NCI-H1417 (cell line): ENCODE results near the gene GFRA1.

Source experiments
- DNase-seq, 3 experiments: peaks; one replicate each; lab custom pipeline; 2025; lab: John Stamatoyannopoulos, UW

GFRA1 gene, protein sequence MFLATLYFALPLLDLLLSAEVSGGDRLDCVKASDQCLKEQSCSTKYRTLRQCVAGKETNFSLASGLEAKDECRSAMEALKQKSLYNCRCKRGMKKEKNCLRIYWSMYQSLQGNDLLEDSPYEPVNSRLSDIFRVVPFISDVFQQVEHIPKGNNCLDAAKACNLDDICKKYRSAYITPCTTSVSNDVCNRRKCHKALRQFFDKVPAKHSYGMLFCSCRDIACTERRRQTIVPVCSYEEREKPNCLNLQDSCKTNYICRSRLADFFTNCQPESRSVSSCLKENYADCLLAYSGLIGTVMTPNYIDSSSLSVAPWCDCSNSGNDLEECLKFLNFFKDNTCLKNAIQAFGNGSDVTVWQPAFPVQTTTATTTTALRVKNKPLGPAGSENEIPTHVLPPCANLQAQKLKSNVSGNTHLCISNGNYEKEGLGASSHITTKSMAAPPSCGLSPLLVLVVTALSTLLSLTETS

DNA sequence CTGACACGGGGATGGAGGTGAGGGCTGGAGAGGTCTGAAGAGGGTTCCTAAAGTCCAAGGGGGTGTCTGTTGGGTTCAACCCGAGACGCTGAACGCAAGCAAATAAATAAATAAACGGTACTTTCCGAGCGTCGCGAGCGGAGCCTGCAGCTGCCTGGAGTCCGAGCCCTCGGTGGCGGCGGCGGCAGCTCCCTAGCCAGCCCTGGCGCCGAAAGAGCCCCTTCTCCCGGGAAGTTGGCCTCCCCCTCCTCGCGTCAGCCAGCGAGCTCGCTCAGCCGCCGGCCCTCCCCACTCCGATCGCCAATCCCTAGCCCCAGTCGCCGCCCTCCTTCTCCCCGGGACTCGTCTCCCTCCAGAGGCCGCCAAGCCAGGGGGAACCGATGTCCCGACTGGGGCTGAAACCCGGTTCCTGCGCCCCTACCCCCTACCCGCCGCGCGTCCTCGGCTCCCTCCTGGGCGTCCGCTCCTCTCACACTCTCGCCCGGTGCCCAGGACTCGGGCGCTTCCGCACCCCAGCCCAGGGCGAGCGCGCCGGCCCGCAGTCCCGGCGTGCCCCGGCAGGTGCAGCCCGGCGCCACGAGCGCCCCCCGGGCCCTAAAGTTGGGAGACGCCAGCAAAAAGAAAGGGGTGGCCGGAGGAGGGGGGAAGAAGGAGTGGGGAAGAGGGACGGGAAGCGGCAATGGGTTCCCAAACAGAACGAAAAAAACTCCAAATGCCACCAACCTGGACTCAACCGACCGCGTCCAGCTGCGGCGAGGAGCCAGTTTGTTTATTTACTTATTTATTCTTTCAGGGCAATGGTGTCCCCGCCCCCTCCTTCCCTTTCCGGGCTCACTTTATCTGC is at the start of gene GFRA1:
GFRA1 (minus strand) TSS at position 767 of the 844 bp plus-strand sequence. CDS start 1,177 bp downstream, outside the sequence.
- peak; percentile 6 to 66 (median 55) for DNase-seq

- peak in 2 of 3 experiments; percentile 13 to 16 for DNase-seq
Measured at GRCh38 chr10:116316503-116316902, 43.5 kb upstream of the GFRA1 start.

- peak in 1 of 3 experiments; percentile 7 for DNase-seq
Measured at GRCh38 chr10:116312548-116312947, 39.5 kb upstream of the GFRA1 start.

- no peak for DNase-seq
Measured at GRCh38 chr10:116311706-116312490, 38.9 kb upstream of the GFRA1 start.

DNA sequence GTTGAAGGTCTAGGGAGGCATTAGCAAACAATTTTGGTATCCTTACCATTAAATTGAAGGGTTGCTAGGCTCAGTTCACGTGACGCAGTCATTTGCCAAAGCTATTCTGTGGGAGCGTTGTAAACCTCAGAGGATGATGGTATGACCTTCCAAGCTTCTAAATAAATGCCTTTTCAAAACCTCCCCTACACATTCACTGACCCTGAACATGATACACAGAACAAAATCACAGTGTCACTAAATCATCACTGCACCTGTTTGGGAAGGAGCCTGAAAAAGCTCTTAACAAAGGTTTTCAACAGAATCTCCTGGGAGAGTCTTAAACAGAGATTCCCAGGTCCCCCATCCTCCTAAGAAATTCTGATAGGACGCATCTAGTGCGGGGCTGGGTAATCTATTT is 38.0 kb upstream of the GFRA1 start:
- peak in 1 of 3 experiments; percentile 41 for DNase-seq

DNA sequence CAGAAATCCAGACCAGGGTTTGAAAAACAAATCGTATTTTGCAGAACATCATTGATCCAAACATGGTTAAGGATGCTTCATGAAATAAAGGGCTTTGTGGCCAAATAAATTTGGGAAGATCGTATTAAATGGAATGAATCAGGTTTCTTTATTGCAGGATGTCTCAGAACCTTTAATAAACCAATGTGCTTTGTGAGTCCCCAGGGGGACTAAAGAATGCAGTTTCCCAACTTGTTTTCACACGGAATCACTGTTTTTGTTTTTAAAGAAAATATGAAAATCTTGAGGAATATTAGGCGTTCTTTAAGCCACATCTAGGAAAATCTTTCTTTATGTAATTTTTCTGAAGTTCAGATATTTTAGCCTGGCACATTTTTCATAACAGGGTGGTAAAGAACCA is 34.4 kb upstream of the GFRA1 start:
- DNase-seq, result no peak

- DNase-seq, result no peak
Measured at GRCh38 chr10:116306847-116307246, 33.8 kb upstream of the GFRA1 start.

DNA sequence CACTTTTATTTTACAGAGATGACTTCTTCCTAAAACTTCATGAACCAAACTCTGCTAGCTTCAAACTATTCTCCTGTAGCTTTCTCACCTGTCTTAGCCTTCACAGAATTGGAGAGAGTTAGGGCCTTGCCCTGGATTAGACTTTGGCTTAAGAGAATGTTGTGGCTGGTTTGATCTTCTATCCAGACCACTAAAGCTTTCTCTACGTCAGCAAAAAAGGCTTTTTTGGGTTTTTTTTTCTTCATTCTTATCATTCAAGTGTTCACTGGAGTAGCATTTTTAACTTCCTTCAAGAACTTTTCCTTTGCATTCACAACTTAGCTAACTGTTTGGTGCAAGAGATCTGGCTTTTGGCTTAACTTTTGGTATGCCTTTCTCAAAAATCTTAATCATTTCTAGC is 31.9 kb upstream of the GFRA1 start:
- no peak for DNase-seq

DNA sequence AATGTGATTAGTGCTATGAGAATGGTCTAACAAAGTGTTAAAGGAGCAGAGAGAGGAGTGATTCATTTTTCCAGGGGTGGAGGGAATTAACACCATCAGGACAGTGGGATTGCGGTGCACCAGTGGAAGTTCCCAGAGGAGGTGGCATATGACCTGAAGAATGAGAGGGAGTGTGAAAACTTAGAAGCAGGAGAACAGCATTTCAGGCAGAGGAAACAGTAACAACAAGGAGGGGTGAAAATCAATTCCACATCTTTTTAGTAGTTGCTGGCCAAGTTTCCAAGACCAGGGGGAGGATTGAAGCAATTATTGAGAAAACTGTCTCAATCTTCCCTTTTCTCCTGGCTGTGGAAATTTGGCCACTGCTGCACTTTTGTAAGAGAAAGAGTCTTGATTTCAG is 27.5 kb upstream of the GFRA1 start:
- no peak for DNase-seq

GRCh38 chr10:116298586-116298985 is 25.6 kb upstream of the GFRA1 start:
- no peak for DNase-seq

- no peak for DNase-seq
Measured at GRCh38 chr10:116296291-116296721, 23.3 kb upstream of the GFRA1 start.

DNA sequence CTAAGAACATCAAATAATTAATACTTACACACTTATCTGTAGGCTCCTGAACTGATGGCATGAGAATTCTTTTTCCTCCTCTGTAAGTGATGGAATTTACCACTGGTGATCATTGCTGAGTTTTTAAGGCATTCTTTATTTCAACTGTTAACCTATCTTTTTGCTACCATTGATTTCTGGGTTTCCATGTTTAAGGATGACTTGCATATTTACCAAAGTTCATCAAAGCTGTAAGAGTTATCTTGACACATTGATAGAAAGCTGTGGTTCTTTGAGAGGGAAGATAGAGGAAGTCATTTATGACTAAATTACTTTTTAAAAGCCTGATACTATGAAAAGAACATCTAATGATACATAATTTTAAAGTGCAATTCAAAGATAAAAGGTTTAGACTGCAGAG is 19.5 kb upstream of the GFRA1 start:
- no peak for DNase-seq

- DNase-seq, result no peak
Measured at GRCh38 chr10:116289652-116290051, 16.6 kb upstream of the GFRA1 start.

GRCh38 chr10:116287906-116288501 is 15.0 kb upstream of the GFRA1 start:
- DNase-seq, result peak; percentile 5 to 68 (median 21)

- no peak for DNase-seq
Measured at GRCh38 chr10:116286626-116287200, 13.7 kb upstream of the GFRA1 start.

GRCh38 chr10:116281775-116282174 is 8.8 kb upstream of the GFRA1 start:
- no peak for DNase-seq

DNA sequence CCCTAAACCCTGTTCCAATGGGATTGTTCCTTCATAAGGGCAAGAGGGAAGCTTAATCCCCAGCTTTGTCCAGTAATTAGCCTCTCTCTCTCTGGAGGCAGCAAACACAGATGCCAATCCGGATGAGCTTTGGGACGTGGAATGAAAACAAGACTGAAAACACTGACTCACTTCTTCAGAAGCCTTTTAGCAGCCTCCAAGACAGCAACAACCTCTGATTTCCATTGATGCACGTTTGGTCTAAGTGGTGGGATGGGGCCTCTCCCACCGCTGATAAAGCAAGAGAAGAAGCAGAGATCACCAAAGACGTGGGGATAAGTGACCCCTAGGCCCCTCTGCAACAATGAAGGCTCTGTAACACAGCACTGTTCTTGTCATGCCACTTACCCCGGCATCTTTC is 5.8 kb upstream of the GFRA1 start:
- DNase-seq, result no peak

DNA sequence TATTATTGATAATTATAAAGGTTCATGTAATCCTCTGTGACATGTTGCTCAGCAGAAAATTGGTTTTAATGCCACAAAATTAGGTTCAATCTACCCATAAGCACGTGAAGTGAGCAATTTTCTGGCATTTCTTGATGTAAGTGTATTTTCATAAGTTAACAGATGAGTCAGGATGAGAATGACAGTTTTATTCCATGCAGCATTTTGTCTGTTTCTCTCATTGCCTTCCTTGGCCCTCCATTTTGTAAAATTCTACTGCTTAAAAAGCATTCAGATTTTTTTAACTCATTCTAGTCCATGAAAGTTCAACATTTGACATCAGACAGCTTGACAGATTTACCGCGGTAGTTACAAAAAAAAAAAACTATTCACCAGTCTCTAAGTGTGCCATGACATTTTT is 4.0 kb upstream of the GFRA1 start:
- no peak for DNase-seq

- DNase-seq, result peak; percentile 42 to 64 (median 44)
Measured at GRCh38 chr10:116274064-116274904, 1.3 kb upstream of the GFRA1 start.
